Panc1 (cell line): ENCODE data around the gene ZNF433.

Experiments
- POLR2AphosphoS5 ChIP-seq: IDR thresholded peaks from 2 replicates; pipeline ENCODE4 v1.6.1; 2012; ENCODE audit warnings: mild to moderate bottlenecking, low read depth, low read length, moderate library complexity
- TCF7L2 ChIP-seq: IDR thresholded peaks from 2 replicates; pipeline ENCODE4 v1.6.1; 2011; ENCODE audit warnings: mild to moderate bottlenecking, low read depth, low read length, inconsistent platforms
- TF ChIP-seq, protein P1 (sequence below): fragments of 450-650 bp; IDR thresholded peaks from 2 replicates; pipeline ENCODE4 v1.5.1; 2017; ENCODE audit warnings: mild to moderate bottlenecking
- TF ChIP-seq, protein P2 (sequence below), 2 experiments: IDR thresholded peaks; 2 replicates each; pipeline ENCODE4 v1.6.1; 2011 to 2012; ENCODE audit warnings: low read depth in 2 of 2, control low read depth in 1 of 2, low read length in 1 of 2, mild to moderate bottlenecking in 1 of 2, moderate library complexity in 1 of 2; ENCODE audit not compliant: insufficient read depth in 1 of 2

DNA sequence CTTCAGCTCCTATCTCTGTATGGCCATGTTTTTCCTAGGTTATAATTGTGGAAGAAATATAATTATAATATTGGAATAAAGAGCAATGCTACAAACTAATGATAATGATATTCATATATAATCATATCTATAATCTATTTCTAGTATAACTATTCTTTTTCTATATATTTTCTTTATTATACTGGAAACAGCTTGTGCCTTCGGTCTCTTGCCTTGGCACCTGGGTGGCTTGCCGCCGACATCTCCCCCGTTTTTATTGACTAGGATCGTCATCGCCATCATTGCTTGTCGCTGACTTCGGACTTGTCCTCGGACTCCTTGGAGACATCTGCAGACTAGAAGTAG lies 46.4 kb downstream of the ZNF433 start:
- TF ChIP-seq, protein P1, sequence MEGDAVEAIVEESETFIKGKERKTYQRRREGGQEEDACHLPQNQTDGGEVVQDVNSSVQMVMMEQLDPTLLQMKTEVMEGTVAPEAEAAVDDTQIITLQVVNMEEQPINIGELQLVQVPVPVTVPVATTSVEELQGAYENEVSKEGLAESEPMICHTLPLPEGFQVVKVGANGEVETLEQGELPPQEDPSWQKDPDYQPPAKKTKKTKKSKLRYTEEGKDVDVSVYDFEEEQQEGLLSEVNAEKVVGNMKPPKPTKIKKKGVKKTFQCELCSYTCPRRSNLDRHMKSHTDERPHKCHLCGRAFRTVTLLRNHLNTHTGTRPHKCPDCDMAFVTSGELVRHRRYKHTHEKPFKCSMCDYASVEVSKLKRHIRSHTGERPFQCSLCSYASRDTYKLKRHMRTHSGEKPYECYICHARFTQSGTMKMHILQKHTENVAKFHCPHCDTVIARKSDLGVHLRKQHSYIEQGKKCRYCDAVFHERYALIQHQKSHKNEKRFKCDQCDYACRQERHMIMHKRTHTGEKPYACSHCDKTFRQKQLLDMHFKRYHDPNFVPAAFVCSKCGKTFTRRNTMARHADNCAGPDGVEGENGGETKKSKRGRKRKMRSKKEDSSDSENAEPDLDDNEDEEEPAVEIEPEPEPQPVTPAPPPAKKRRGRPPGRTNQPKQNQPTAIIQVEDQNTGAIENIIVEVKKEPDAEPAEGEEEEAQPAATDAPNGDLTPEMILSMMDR: peak; percentile 41
- TF ChIP-seq, protein P2, sequence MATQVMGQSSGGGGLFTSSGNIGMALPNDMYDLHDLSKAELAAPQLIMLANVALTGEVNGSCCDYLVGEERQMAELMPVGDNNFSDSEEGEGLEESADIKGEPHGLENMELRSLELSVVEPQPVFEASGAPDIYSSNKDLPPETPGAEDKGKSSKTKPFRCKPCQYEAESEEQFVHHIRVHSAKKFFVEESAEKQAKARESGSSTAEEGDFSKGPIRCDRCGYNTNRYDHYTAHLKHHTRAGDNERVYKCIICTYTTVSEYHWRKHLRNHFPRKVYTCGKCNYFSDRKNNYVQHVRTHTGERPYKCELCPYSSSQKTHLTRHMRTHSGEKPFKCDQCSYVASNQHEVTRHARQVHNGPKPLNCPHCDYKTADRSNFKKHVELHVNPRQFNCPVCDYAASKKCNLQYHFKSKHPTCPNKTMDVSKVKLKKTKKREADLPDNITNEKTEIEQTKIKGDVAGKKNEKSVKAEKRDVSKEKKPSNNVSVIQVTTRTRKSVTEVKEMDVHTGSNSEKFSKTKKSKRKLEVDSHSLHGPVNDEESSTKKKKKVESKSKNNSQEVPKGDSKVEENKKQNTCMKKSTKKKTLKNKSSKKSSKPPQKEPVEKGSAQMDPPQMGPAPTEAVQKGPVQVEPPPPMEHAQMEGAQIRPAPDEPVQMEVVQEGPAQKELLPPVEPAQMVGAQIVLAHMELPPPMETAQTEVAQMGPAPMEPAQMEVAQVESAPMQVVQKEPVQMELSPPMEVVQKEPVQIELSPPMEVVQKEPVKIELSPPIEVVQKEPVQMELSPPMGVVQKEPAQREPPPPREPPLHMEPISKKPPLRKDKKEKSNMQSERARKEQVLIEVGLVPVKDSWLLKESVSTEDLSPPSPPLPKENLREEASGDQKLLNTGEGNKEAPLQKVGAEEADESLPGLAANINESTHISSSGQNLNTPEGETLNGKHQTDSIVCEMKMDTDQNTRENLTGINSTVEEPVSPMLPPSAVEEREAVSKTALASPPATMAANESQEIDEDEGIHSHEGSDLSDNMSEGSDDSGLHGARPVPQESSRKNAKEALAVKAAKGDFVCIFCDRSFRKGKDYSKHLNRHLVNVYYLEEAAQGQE (IDR thresholded peaks at IDR 0.05; ENCODE audit: insufficient read depth in 1 of 2, low read depth in 2 of 2, low read length in 1 of 2): no peak
- no peak for TF ChIP-seq TCF7L2
- no peak for TF ChIP-seq POLR2AphosphoS5
